Prostate gland (tissue), 2 donors: ENCODE data around the gene TRPV4.

Experiments
- POLR2A ChIP-seq: fragments of 450-650 bp; IDR thresholded peaks from one replicate; pipeline ENCODE4 v1.6.1; 2016; ENCODE audit warnings: antibody characterized with exemption, mild to moderate bottlenecking
- POLR2AphosphoS5 ChIP-seq: sonication (generic); formaldehyde crosslinking; IDR thresholded peaks from one replicate; pipeline ENCODE4 v1.6.1; 2017; ENCODE audit warnings: antibody characterized with exemption
- TF ChIP-seq, protein P1 (sequence below), 4 experiments: fragments of 200-600 bp in 2 of 4; fragments of 450-650 bp in 2 of 4; sonication (generic) in 2 of 4; IDR thresholded peaks; 1 replicate in 3 of 4; 2 replicates in 1 of 4; pipeline ENCODE4 v1.5.1; 2016 to 2019; ENCODE audit warnings: antibody characterized with exemption in 4 of 4, mild to moderate bottlenecking in 2 of 4, moderate library complexity in 2 of 4

DNA sequence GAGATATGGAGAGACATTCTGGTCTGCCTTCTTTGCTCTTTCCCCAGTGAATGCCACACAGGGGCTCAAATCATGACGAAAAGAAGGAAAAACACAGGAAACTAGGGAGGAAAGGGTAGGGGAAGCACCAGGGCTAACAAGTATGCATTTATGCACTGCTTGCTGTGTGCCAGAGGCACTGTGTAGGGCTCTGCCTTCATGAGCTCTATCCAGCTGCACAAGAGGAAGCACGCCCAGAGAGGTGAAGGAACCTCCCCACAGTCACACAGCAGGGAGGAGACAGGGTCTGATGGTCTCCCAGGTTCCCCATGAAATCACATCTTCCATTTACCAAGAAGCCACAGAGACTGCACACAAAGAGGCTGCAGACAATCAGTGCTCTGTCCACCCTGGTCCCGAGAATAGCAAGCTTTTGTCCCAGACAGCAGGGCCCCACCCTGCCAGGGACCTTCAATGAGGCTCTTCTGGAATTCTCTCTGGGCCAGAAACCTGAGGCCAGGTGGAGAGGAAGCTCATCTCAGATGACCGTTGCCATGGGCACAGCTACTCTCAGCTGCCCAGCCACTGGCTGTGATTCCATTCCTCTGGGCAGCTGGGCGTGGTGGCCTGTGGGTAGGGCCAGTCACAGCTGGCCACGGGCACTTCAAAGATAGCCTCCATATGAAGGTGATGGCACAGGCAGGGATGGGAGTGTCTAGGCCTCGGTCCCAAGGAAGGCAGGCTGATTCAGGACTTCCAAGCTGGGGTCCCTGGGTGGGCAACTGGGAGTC is 7.3 kb upstream of the TRPV4 start:
- TF ChIP-seq, protein P1, sequence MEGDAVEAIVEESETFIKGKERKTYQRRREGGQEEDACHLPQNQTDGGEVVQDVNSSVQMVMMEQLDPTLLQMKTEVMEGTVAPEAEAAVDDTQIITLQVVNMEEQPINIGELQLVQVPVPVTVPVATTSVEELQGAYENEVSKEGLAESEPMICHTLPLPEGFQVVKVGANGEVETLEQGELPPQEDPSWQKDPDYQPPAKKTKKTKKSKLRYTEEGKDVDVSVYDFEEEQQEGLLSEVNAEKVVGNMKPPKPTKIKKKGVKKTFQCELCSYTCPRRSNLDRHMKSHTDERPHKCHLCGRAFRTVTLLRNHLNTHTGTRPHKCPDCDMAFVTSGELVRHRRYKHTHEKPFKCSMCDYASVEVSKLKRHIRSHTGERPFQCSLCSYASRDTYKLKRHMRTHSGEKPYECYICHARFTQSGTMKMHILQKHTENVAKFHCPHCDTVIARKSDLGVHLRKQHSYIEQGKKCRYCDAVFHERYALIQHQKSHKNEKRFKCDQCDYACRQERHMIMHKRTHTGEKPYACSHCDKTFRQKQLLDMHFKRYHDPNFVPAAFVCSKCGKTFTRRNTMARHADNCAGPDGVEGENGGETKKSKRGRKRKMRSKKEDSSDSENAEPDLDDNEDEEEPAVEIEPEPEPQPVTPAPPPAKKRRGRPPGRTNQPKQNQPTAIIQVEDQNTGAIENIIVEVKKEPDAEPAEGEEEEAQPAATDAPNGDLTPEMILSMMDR (IDR thresholded peaks at IDR 0.05) = no peak
- TF ChIP-seq POLR2A = no peak
- TF ChIP-seq POLR2AphosphoS5 = no peak
